Measurements from ENCODE around the gene C2orf92.
A peak's percentile ranks its signal among the peaks of the same experiment; 100 is the strongest.
"Not testable (repeated sequence)": the region's sequence is repeated elsewhere in the genome, so short reads cannot be mapped to it uniquely, and the experiment has no call there.

Gene C2orf92

DNA sequence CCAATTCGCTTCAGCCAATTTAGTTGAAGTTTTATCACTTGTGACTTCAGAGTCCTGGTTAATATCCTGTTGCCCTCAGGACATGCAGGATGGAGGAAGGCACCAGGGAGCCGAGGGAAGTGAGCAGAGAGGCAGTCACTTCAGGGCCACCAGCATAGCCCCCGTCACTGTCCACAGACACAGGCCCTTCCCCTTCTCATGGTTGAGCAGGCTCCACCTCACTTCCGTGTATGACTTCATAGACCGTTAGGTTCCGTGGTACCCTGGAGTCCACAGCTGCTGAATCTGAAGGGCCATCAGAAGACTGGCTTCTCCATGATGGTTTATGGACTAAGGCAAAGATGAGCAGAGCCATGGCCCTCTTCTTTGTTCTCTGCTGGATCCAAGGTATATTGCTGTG is at the start of gene C2orf92:
C2orf92 (plus strand) TSS at position 266 of the 400 bp plus-strand sequence; CDS start at position 342, 76 bp downstream.
- DNase-seq = no peak

DNA sequence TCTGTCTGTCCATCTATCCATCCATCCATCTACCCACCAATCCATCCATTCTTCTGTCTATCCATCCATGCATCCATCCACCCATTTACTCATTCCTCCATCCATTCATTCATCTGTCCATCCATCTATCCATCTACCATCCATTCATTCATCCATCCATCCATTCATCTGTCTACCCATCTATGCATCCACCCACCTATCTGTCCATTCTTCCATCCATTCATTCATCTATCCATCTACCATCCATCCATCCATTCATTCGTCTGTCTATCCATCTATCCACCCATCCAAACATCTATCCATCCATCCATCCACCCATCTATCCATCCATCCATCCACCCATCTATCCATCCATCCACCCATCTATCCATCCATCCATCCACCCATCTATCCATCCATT is 49.0 kb upstream of the C2orf92 start:
- not testable (repeated sequence) for DNase-seq

DNA sequence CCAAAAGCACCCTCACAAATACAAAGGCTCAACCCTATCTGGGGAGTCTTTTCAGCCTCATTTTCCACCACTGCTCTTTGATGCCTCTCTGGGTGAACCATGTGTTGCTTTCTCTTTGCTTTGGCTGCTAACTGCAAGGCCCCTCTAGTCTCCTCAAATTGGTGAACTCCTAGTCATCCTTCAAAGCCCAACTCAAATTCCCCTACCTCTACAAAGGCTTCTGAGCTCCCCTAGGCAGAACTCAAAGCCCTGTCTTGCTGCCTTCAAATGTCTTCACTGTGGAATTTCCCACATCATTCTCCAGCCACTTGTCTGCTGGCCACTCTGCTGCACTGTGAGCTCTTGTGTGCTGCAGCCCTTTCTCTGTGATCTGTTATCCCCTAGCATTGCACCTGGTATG is 46.5 kb upstream of the C2orf92 start:
- not testable (repeated sequence) for DNase-seq

DNA sequence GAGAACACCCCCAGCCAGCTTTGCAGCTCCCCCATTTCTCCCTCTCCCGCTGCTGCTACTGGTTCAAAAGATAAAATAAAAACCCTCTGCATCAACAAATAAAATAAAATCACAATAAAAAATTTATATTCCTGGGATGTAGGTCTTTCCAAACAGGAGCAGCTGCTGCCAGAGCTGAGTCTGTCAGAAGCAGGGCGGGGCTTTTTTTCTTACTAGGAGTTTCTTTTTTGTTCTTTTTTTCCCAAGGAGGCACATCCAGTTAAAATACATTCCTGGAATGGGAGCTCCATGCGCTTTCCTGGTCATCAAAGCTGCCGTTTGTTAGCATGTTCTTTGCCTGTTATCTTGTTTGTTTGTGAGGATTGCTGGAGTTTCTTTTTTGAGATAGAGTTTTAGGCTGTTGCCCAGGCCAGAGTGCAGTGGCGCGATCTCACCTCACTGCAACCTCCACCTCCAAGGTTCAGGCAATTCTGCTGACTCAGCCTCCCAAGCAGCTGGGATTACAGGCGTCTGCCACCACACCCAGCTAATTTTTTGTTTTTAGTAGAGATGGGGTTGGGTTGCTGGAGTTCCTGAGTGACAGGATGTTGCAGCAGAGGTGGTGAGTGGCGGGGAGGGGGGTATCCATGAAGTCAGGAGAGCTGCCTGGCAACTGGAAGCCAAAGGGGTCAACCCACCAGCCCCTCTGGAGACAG is 44.0 kb upstream of the C2orf92 start:
- DNase-seq = not testable (repeated sequence)

DNA sequence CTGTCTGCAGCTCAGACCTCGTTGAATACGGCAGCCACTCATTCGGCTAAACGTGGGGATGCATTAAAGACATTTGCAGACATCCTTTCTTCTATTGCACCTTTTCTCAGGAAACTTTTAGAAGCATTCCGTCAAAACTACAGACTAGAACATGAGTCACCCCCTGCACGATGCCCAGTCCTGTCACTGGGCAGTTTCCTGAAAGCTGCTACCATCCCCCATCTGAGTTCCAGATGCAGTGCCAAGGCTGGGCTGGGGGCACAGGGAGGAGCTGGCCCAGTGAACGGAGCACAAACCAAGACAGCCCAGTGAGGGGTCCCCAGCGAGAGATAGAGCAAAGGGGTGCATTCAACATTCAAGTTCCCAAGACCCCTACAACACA is 43.5 kb upstream of the C2orf92 start:
- not testable (repeated sequence) for DNase-seq

DNA sequence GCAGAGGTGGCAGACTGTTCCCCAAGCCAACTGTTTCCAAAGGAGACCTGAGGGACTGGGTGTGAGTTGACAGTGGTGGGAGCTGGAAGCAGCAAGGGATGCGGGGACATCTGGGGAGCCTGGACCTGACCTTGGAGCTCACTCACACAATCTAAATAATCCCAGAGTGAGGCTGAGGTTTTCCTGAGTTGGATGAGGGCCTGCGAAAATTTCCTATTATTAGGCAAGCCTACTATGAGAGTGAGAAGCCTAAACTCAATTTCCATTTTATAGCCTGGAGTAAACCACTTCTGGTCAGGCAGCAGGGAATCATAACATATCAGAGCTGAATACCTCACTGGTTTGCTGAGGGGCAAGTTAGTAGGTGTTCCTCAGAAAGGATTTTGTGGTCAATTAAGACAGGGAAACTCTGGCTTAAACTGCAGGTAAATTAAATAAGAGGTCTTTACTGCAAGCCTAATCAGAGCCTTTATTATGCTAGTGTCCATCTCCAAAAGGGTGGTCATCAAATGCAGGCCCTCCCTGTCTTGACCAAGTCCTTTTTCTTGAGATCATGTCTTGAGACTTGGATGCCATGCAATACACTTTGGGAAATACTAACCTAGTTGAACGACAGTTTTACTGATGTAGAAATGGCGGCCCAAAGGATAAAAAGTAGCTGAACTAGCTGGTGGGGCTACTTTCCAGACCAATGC is 25.3 kb upstream of the C2orf92 start:
- no peak for DNase-seq

DNA sequence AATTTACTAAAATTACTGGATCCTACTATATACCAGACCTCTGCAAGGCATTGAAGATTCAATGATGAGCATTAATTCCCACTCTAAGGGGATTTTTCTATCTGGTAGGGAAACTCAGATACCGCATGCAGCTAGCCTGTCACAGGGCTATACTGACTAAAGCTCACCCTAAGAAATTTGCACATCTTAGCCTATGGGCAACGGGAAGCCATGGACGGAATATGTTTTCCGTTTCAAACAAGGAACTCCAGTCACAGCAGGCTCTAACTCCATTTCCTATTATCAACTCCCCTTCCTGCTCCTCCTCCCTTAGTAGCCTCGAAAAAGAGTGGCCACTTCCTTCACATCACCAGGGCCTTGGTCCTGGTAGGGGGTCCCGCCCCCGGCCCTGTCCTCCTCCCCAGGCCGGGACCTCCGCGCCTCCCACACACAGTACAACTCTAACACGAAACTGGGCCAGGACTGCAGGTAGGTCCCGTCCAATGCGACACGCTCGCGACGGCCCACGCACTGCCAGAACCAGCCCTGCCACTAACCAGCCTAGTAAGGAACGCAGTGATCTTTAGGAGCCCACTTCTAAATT is 24.3 kb upstream of the C2orf92 start:
- peak; percentile 20 for DNase-seq

DNA sequence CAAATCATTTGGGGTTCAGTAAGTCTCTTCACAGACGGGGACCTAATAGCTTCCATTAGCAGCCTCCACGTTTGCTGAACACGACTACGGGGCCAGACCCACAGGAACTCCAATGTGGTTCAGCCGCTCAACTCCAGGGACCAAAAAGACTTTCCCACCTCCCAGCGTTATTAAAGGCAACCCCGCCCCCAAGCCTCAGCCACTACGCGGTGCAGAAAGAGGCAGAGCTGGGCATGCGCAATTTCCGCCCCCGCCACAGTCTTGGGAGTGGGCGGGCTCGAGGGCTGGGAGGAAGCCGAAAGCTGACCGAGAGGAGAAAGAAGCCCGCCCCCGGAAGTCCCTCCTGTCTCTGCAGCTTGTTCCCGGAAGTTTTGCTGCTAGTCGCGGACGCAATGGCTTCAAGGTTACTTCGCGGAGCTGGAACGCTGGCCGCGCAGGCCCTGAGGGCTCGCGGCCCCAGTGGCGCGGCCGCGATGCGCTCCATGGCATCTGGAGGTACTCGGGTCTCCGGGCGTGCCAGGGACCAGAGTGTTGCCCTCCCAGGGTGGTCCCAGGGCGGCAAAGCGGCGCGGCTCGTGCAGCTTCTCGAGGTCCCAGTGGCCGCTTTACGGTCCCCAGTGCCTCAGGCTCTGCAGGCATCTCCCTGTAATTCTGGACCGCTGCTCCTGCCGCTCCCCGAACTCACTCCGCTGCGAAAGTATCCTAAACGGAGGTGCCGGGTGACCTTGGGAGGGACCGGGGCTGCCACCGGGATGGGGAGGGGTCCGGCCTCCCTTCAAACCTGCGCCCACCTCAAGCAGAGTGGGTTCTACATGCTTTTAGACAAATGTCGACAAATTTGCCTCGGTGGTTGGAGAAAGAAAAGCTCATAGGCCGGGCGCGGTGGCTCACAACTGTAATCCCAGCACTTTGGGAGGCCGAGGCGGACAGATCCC is 23.6 kb upstream of the C2orf92 start, which contains the start of gene COX5B:
COX5B (plus strand) TSS at position 368 of the 935 bp plus-strand sequence; CDS start at position 393, 25 bp downstream.
- DNase-seq = peak; percentile 97

DNA sequence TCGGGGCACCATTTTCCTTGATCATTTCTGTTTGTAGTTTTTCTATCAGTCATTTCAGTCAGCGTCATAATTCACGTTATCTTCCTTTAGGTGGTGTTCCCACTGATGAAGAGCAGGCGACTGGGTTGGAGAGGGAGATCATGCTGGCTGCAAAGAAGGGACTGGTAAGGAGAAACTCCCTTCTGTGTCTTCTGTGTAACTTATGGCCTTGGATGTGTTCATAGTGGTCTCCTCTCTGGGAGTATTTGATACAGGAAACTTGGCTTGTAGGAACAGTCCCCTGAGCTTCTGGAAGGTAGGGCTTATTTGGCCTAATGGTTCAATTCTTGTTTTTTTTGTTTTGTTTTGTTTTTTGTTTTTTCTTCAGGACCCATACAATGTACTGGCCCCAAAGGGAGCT is 22.5 kb upstream of the C2orf92 start:
- DNase-seq = no peak

DNA sequence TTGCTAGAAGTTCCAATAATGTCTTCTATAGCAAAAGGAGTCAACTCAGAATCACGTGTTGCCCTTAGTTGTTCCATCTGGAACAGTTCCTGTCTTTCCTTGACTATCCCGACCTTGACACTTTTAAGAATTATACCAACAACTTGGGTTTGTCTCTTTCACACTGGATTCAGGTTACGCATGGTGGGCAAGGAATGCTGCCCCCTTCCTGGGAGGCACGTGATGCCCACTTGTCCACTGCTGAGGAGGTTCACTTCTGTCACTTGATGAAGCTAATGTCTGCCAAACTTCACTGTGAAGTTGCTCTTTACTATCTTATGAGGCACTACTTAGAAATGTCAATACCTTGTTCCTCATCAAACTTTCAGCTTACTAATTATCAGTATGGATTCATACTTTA is 18.4 kb upstream of the C2orf92 start:
- DNase-seq = no peak

DNA sequence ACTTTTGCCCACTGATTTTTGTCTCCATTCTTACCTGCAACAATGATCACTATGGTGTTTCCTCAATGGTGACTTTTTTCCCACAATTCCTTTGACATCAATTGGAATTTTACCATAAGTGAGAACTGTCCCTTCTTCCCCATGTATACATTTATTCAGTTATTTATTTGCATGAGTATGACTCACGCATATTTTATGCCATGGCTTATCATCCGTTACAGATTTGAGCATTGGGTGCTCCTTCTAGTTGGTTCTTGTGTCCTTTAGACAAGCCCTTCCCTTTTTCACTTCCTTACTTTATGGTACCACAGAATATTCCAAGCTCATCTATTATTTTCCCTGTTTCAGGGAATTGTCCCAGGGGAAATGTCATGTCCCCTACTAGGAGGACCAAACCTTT is 16.0 kb upstream of the C2orf92 start:
- no peak for DNase-seq

DNA sequence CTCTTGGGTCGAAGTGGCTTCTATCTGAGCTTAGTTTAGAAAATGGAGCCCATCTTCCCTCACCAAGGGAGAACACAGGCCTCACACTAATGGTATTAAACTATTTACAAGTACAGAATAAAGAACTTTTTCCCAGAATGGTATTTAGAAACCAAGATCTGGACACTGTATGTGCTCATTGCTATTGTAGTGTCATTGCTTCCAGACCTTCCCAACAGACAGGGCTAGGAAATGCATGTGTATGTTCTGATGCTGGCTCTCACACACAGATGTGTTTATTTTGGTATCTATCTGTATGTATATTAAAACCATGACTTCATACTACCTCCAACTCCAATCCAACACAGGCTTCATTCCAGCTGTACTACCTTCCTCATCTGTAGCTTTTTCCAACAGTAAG is 15.6 kb upstream of the C2orf92 start:
- no peak for DNase-seq

DNA sequence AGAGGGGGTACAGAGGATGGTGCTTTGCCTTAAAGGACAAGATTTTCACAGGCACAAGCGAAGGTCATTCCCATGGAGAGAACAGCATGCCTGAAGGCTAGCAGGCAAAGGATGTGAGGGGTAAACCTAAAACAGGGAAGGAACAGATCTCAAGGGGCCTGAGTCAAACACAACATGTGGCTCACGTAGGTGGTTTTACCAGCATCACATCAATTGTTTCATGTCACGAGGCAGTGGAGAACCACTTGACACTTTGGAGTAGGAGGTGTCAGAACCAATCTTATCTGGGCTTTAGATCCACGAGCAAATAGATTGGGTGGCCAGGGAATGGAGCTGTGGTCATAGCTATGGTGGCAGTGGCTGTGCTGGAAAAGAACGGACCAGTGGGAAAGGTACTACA is 15.2 kb upstream of the C2orf92 start:
- DNase-seq = no peak

DNA sequence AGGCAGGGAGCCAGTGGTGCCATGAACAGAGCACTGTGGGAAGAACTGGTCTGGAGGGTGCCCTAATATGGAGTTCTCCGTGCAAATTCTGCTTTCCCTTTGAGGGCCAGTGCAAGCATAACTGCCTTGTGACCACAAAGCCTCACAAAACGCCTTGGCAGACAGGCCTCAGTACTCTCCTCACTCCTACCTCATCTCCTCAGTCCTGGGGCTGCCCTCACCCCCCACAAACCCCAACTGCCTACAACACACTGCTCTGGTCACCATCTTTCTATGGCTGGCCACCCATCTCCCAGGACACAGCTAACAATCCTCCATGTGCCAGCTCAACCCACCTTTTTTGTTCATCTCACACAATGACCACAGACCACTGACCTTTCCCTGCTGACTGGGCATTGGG is 14.7 kb upstream of the C2orf92 start:
- no peak for DNase-seq

DNA sequence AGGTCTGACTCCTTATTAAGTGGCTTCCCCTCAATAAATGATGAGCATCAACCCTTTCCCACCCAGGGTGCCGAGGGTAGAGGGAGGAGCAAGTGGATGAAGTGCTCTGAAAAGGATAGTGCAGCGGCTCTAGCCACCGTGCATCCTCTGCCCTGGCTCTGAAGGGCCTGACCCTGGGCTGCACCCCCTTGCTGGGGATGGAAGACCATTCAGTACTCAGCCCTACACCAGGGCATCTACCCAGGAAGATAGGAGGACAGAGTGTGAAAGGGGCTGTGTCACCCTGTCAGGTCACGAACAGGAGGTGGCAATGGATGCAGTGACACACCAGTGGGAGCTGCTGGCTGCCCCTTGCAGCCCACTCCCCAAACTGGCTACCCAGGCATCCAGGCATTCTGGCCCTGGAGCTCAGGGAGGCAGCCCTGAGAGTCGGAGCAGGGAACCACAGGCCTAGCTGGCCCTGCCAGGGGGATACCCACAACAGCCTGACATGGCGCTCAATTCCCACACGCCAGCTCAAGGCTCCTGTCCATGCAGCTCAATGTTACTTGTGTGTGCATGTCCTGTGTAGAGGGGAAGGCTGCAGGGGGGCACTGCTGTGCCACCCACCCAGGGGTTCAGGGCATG is 13.3 kb upstream of the C2orf92 start:
- DNase-seq = no peak

DNA sequence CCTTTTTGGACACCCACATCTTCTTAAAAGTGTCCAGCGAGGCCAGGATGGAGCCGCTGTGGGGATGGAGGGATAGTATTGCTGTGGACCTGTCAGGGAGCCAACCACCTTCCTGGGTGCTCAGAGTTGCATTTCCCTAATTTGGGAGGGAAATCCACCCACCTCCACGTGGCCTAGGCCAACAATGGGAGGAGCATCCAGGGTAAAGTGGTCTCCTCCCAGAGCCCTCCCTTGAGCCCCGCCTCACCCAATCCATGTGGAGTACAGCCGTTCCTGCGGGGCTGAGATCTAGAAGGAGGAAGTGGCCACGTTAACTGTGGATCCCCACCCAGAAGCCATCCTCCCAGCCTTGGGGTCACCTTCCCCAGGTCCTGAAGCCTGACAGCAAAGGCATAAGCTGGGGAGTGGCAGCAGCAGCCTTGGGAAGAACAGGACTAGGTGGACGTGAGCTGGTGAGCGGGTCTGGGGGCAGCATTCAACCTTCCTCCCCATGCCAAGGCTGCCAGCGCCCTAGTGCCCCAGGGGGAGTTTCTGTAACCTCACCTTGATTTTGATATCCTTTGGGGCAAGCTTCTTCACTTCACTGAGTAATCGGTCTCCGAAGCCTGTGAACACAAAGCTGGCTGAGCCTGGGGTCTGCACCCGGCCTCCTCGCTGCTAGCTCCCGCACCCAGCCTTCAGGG is 12.5 kb upstream of the C2orf92 start:
- no peak for DNase-seq

DNA sequence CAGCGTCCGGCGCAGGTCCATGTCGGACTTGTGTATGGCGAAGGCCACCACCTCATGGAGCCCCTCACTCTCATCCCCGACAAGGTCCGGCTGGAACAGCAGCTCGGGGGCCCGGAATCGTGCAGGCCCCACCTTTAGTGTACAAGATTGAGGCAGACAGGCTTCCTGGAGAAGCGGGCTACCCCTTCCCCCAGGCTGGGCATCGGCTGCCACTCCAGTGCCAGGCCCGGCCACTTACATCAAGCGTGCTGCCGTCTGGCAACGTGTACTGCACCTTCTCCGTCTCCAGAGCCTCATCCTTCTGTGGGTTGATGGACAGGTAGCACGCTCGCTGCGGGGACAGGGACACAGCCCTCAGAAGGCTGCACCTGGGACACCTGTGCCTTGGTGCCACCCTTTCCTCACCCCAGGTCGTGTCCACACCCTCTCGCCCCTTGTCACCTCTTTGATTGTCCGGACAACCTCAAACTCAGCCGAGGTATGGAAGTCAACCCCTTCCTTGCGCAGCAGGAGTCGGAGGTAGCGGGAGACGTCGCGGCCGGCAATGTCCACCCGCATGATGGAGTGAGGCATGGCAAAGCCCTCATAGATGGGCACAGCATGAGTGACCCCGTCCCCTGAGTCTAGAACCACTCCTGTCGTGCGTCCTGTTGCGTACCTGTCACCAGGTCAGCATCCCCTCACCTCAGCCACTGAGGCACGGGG is 11.4 kb upstream of the C2orf92 start:
- DNase-seq = no peak

DNA sequence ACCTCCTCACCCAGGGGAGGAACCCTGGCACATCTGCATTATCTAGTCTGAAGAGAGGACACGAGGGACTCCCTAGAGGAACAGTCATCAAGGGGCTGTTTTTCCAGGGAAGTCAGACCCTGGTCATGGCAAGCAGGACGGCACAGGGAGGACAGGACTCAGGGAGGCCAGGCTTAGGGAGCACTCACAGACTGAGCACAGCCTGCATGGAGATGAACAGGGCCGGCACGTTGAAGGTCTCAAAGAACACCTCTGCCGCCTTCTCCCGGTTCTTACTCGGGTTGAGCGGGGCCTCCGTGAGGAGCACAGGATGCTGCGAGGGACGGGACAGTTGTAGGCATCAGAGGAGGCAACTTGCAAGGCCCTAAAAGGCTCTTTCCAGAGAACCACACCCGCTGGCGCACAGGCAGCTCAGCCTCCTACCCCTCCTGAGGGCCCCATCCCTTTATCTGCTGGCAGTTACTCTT is 10.8 kb upstream of the C2orf92 start:
- DNase-seq = no peak

DNA sequence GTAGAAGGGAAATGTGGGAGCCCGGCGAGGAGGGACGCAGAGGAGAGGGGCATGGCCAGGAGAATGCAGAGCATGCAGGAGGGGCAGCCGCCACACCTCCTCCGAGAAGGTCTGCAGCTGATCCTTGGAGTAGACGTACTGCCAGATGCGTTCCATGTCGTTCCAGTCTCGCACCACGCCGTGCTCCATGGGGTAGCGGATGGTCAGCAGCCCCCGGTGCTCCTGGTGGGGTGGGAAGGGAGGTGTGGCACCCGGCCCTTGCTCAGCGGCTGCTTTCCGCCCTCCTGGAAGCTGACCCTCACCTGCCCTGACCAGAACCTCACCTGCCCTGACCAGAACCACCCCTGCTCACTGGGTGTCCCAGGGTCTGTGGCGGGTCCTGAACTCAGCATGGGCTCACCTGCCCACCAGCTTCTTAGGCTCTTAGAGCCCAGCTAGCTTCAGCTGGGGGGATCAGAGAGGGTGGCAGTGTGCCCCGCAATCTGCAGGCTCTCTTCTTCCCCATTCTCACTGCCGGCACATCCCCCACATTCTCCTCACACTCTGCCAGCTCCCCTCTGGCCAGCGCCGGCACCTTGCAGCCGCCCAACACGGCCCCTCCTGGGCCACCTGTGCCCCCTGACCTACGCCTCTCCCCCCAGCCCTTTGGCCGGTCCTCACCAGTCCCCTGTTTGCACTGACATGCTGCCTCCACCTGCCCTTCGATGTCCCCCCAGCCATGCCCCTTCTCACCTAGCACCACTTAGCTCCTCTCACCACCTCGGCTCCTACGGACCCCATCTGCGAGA is 10.1 kb upstream of the C2orf92 start:
- DNase-seq = no peak

DNA sequence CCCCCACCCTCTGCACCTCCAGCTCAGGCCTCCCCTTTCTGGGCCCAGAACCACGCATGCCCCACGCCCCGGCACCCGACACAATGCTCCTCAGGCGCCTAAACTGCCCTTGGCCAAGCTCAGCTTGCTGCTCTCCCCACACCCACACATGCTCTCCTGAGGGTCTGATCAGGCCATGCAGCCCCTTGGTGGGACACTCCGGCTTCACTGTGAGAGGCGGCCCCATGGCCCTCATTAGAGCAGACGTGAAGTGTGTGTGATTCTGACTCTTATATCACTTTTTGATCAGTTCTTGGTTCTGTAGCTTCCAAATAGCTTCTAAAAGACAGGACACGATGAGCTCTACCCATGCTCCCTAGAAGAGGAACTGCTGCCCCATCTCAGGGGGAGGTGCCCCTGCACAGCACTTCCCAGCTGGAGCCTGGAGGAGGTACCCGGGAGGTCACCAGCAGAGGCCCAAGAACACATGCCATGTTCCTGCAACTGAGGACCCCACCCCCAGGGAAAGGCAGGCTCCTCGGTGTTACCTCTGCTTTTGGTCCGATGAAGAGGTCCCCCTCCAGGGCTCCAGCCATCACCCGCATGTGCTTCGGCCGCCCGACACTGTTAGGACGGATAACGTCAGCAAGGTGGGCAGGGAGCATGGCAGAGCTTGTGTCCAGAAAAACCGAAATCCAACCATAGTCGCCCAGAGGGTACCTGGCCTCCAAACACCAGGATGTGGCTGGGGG is 9.3 kb upstream of the C2orf92 start:
- no peak for DNase-seq

Measured in DMS79 treated with DMSO at 0.1 percent for 48 hours (cell line).